OCI-M1 (cell line): ENCODE data around the gene ZNF14.
"Not testable (repeated sequence)": the region's sequence is repeated elsewhere in the genome, so short reads cannot be mapped to it uniquely, and the experiment has no call there.

ENCODE experiments used
- DNase-seq: peaks from one replicate; lab custom pipeline; 2025; lab: John Stamatoyannopoulos, UW

ZNF14 gene

DNA sequence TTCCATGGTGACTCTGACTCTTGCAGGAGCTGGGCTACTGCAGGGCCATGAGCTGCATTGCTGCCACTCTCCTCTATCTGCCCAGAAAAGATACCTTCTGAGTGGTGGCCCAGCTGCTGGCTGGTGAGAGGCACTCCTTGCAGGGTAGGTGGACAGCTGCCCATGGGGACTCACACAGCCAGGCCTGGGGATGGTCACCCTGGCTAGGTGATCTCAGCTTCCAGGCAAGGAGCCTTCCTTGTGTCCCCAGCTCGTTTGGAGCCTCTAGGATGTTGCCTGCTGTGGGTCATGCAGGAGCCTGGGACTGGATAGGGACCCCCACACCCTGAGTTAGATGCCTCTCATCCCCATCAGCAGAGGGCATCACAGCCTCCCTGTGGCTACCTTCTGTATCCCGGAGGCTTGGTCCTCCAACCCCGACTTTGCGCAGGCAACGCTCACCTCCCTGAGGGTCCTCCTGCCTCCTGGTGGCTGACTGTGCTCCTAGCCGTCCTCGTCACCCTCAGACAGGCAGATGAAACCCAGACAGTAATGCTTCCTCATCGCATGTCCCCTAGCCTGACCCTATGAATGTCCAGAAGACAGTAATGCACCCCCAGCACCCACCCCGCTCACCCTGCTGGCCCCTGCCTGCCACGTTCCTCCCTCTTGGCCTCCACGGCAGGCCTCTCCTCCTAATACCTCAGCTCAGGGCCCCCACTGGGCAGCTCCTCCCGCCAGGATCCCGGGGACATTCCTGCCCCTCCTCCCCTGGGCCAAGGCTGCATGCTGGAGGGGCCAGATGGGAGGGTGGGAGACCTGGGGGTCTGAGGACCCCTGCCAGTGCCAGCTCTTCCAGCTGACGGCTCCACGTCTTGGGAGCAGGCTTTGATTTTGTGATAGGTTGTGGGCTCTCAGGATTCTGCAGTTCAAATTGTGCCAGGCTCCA, 13.6 kb upstream of the ZNF14 start:
- DNase-seq: no peak

- DNase-seq: no peak
Measured at GRCh38 chr19:19745496-19746285, 12.8 kb upstream of the ZNF14 start.

DNA sequence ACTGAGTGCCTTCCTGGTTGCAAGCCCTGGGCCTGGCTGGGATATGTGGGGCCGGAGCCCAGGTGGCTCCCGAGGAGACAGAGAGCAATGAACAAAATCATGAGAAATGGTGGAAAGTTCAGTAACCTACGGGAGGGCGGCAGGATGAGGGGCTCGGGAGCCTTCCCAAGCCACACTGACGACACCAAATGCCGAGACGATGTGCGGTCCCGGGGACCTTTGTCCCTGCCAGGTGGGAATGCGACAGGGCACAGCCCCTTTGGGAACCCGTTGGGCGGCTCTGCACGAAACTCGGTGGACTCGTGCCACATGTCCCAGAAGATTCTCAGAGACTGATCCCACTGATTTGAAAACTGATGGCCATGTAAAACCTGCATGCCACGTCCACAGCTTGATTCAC, 11.7 kb upstream of the ZNF14 start:
- DNase-seq: no peak

- DNase-seq: not testable (repeated sequence)
Measured at GRCh38 chr19:19743921-19744320, 11.0 kb upstream of the ZNF14 start.

DNA sequence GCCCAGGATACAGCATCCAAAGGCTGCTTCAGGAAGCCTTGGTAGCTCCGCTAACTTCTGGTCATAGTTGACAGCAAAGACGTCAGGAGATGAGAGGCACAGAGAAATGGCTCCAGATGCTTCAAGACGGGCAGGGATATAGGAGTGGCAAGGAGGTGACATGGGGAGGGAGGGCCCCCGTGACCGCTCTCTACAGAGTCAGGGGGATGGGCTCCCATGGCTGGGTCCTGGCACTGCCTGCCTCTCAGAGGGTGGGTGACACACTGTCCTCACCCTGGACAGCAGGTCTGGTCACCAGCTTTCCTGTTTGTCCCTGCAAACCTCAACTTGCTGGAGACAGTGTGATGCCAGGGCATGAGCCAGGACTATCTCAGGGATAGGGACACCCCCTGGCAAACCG, 10.3 kb upstream of the ZNF14 start:
- DNase-seq: no peak

- DNase-seq: no peak
Measured at GRCh38 chr19:19742773-19743172, 9.9 kb upstream of the ZNF14 start.

DNA sequence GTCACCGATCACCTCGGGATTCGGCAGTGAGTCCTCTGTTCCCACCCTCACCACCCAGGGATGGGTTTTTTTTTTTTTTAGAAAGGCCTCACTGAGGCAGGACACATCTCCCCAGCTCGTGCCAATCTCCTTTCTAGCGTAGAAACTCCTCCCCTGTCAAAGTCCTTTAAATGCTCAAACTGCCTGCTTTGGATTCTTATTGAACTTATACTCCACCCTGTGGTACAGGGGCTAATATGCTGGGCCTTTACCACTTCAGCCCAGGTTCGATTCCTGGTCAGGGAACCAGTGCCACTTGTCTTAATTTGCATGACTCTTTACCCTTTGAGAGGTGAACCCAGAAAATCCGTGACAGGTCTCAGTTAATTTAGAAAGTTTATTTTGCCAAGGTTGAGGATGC, 8.3 kb upstream of the ZNF14 start:
- DNase-seq: no peak

DNA sequence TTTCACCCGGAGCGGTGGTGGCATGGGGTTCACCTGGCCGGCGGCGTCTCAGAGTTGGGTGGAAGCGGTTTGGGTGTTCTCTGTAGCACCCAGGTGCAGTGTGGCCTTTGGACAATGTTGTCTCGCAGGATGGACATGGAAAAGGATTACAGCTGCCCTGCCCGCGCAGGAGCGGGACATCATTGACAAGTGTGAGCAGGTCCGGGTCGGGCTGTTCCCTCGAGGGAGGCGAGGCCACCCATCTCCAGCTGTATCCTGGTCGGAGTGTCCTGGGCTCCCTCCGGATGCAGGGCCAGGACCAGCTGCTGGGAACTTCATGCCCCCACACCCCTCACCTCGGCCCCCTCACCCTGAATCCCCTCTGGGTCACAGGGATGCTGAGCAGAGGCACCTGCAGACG, 7.8 kb upstream of the ZNF14 start:
- DNase-seq: no peak

- no peak for DNase-seq
Measured at GRCh38 chr19:19738564-19738963, 5.7 kb upstream of the ZNF14 start.

GRCh38 chr19:19737559-19738332, 4.8 kb upstream of the ZNF14 start:
- DNase-seq: no peak

- DNase-seq: no peak
Measured at GRCh38 chr19:19721896-19722295, 11.0 kb downstream of the ZNF14 start.

DNA sequence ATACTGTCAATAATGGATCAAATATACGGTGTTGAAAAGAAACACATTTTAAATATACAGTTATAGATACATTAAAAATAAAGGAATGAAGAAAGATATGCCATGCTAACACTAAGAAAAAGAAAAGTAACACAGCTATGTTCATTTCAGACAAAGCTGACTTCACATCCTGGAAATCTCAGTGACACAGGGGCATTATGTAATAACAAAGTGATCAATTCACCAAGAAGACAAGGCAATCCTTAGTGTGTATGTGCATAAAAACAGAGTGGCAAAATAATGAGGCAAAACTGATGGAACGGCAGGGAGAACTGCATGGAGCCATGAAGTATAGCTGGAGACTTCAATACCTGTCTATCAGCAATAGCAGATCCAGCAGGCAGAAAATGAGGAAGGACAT, 13.1 kb downstream of the ZNF14 start:
- DNase-seq: peak; percentile 63

DNA sequence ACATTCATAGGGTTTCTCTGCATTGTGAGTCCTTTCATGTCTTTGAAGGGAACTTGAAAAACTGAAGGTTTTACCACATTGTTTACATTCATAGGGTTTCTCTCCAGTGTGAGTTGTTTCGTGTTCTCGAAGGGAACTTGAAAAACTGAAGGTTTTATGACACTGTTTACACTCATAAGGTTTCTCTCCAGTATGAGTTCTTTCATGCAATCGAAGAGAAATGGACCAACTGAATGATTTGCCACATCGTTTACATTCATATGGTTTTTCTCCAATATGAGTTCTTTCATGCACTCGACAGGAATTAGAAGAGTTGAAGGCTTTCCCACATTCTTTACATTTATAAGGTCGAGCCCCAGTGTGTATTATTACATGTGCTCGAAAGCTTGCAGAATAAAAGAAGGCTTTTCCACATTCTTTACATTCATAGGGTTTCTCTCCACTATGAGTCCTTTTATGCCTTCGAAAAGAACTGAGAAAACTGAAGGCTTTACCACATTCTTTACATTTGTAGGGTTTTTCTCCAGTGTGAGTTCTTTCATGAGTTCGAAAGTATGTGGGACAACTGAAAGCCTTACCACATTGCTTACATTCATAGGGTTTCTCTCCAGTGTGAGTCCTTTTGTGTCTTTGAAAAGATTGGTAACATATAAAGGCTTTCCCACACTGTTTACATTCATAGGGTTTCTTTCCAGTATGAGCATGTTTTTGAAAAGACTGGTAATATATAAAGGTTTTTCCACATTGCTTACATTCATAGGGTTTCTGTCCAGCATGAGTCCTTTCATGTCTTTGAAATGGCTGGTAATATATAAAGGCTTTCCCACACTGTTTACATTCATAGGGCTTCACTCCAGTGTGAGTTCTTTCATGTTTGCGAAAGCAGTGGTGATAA, 20.7 kb downstream of the ZNF14 start:
- peak; percentile 73 for DNase-seq

GRCh38 chr19:19711306-19711933, 21.5 kb downstream of the ZNF14 start:
- peak; percentile 65 for DNase-seq

- no peak for DNase-seq
Measured at GRCh38 chr19:19710506-19710905, 22.4 kb downstream of the ZNF14 start.

DNA sequence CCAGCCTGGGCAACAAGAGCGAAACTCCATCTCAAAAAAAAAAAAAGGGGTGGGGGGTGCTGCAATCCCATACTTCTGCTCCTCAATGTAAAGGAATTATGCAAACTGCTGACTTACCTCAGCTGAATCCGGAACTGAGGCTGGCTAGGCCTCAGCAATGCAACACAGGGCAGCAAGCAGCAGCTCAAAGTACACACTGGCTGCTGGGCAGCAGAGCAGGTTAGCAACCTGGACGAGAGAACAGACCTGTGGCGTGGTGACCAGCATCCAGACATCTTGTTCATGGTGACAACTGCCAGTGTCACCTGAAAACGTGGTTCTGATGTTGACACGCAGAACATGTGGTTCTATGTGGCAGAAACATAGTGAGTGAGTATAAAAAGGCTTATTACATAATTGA, 28.1 kb downstream of the ZNF14 start:
- no peak for DNase-seq

DNA sequence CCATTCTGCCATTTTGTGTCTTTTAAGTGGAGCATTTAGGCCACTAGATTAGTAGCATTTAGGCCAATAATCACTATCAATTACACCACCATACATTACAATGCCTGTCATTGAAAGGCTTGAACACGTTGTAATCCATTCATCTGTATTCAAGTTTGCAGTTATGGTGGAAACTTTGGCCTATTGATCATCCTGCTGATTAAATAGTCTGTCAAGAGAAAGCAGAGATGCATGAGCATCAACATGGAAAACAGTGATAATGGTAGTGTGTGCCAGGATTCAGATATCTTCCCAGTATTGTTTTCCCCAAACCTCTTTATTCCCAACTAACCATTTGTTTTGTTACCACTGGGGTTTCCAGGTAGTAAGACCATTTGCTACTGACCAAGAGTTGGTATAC, 32.4 kb downstream of the ZNF14 start:
- not testable (repeated sequence) for DNase-seq

DNA sequence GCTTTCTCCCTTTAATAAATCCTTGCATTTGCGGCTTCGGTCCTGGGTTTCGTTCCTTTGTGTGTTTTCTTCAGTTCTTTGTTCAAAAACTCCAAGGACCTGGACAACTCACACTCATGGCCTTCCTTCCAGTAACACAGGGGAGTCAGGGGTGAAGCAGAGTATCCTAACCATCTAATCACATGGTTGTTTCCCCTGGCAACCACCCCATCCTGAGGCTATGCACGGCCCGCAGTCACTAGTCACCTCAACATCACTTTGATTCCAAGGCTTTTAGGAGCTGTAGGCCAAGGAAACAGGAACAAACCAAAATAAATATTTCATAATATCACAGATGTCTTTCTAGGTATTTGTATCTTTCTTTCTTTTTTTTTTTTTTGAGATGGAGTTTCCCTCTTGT, 35.3 kb downstream of the ZNF14 start:
- no peak for DNase-seq

DNA sequence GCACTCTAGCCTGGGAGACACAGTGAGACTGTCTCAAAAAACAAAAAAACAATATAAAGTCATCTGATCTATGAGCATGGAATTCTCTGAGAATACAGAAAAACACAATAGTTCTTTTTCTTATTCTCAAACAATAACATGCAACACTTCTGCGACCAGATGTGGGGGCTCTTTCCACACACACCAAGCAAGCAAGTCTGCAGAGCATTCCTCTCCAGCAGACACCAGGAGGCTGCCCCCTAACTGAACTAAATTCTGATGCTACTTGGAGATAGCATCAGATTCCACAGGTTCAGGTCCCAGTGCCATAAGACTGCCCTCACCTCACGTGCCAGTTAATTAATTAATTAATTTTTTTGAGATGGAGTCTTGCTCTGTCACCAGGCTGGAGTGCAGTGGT, 36.5 kb downstream of the ZNF14 start:
- no peak for DNase-seq

GRCh38 chr19:19691683-19692082, 41.2 kb downstream of the ZNF14 start:
- no peak for DNase-seq

DNA sequence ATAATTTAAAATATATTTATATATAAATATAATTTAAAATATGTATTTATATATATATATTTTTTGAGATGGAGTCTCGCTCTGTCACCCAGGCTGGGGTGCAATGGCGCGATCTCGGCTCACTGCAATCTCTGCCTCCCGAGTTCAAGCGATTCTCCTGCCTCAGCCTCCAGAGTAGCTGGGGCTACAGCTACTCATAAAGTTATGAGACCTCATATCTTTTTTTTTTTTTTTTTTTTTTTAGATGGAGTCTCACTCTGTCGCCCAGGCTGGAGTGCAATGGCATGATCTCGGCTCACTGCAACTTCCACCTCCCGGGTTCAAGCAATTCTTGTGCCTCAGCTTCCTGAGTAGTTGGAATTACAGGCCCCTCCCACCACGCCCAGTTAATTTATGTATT, 43.9 kb downstream of the ZNF14 start:
- not testable (repeated sequence) for DNase-seq
